Erythroblast (primary cell): ENCODE results near the gene CDC16.

Experiments
- GATA1 ChIP-seq: IDR thresholded peaks from 2 replicates; pipeline ENCODE4 v1.6.1; 2011; ENCODE audit warnings: low read depth, mild to moderate bottlenecking, control low read depth, low read length, moderate library complexity
- POLR2A ChIP-seq: IDR thresholded peaks from 2 replicates; pipeline ENCODE4 v1.6.1; 2011; ENCODE audit warnings: mild to moderate bottlenecking, low read length

DNA sequence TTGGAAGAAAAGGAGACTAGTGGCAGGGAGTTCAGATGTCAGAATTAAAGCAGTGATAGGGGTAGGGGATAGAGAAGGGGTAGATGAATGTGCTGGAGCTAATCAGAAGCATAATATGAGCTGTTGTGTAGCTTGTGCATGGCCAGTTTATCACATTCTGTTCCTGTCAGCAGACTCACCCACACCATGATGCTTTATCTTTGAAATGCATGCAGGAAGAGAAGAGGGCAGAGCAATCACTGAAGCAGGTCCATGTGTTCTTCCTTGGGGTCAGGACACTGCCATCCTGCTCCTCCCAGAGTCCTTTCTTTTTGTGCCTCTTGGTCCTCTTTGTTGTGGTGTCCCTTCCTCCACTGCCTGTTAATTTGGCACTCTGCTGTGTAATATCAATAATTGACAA lies 85.4 kb downstream of the CDC16 start:
- TF ChIP-seq POLR2A (no peak), GATA1 (no peak)
